Duodenal mucosa (tissue), 2 donors: Measurements from ENCODE around the gene MCM7.
A peak's percentile ranks its signal among the peaks of the same experiment; 100 is the strongest.

ENCODE experiments used
- H3K27ac ChIP-seq: one replicate; pipeline ENCODE4 v1.7.0; 2013; ENCODE audit warnings: low read depth, low read length
- H3K27me3 ChIP-seq, 2 donors: one replicate each; pipeline ENCODE4 v1.7.0; 2013; ENCODE audit warnings: low read length in 2 of 2, control low read depth in 1 of 2; ENCODE audit not compliant: insufficient read depth in 2 of 2, control insufficient read depth in 1 of 2
- H3K36me3 ChIP-seq, 2 donors: one replicate each; pipeline ENCODE4 v1.7.0; 2013; ENCODE audit warnings: low read length in 2 of 2, control low read depth in 1 of 2; ENCODE audit not compliant: insufficient read depth in 2 of 2, control insufficient read depth in 1 of 2
- H3K4me1 ChIP-seq, 2 donors: one replicate each; pipeline ENCODE4 v1.7.0; 2013; ENCODE audit warnings: low read length in 2 of 2, control low read depth in 1 of 2; ENCODE audit not compliant: insufficient read depth in 2 of 2, control insufficient read depth in 1 of 2
- H3K4me3 ChIP-seq, 2 donors: one replicate each; pipeline ENCODE4 v1.7.0; 2013; ENCODE audit warnings: low read length in 2 of 2, low read depth in 1 of 2
- H3K9ac ChIP-seq, 2 donors: one replicate each; pipeline ENCODE4 v1.7.0; 2013; ENCODE audit warnings: low read length in 2 of 2, low read depth in 1 of 2
- H3K9me3 ChIP-seq, 2 donors: one replicate each; pipeline ENCODE4 v1.7.0; 2013; ENCODE audit warnings: low read length in 2 of 2, control low read depth in 1 of 2; ENCODE audit not compliant: control insufficient read depth in 1 of 2

Gene MCM7

DNA sequence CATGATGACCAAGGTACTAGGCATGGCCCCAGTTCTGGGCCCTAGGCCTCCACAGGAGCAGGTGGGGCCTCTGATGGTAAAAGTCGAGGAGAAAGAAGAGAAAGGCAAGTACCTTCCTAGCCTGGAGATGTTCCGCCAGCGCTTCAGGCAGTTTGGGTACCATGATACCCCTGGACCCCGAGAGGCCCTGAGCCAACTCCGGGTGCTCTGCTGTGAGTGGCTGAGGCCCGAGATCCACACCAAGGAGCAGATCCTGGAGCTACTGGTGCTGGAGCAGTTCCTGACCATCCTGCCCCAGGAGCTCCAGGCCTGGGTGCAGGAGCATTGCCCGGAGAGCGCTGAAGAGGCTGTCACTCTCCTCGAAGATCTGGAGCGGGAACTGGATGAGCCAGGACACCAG, 44.2 kb downstream of the MCM7 start:
- Histone ChIP-seq H3K4me3 (no peak overlapping the region), H3K4me1 (no peaks in the 10 kb centered on the region), H3K9ac (no peak overlapping the region), H3K9me3 (no peaks in the 10 kb centered on the region), H3K36me3 (peaks cover 15 to 21% of the 10 kb centered on the region in 2 donors), H3K27ac (no peak overlapping the region), H3K27me3 (no peaks in the 10 kb centered on the region)

DNA sequence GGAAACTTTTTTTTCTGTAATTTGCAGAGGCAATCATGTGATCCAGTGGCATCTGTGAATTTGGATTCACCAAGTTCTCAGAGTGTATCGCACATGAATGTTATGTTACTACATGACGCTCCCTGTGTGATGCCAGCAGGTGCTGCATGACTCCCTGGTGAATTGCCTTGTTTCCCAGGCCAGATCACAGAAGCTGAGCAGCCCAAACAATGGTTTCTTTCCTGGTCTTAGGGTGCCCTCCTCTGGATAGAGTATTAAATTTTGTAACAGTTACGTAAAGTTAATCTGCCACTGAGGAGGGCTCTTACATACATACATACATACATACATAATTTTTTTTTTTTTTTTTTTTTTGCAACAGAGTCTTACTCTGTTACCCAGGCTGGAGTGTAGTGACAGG, 48.0 kb downstream of the MCM7 start:
- Histone ChIP-seq H3K27ac (no peak overlapping the region), H3K36me3 (peaks cover 12% of the 10 kb centered on the region in 2 donors), H3K9me3 (no peaks in the 10 kb centered on the region), H3K4me3 (no peak overlapping the region), H3K4me1 (peaks cover 7 to 14% of the 10 kb centered on the region in 2 donors), H3K9ac (no peak overlapping the region), H3K27me3 (no peaks in the 10 kb centered on the region)

DNA sequence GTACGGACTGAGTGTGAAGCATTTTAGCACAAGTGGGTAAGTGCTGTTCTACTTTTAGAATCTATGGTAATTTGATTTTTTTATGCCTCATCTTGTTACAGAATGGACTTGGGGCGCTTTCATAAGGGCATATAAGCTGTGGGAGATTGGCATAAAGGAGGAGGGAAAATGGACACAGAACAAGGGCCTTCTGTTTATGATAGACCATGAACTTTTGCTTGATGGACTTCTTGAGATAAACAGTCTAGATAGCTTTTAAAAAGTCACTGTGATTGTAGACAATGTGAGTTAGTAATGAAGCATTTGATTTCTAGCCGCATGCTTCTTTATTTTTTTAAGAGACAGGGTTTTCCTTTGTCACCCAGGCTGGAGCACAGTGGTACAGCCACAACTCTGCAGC, 49.6 kb downstream of the MCM7 start:
- peaks cover 7 to 14% of the 10 kb centered on the region in 2 donors for H3K4me1 ChIP-seq
- no peak overlapping the region for H3K27ac ChIP-seq
- H3K36me3 ChIP-seq, result no peaks in the 10 kb centered on the region
- H3K27me3 ChIP-seq, result no peaks in the 10 kb centered on the region
- H3K9ac ChIP-seq, result no peak overlapping the region
- H3K4me3 ChIP-seq, result no peak overlapping the region
- no peaks in the 10 kb centered on the region for H3K9me3 ChIP-seq

DNA sequence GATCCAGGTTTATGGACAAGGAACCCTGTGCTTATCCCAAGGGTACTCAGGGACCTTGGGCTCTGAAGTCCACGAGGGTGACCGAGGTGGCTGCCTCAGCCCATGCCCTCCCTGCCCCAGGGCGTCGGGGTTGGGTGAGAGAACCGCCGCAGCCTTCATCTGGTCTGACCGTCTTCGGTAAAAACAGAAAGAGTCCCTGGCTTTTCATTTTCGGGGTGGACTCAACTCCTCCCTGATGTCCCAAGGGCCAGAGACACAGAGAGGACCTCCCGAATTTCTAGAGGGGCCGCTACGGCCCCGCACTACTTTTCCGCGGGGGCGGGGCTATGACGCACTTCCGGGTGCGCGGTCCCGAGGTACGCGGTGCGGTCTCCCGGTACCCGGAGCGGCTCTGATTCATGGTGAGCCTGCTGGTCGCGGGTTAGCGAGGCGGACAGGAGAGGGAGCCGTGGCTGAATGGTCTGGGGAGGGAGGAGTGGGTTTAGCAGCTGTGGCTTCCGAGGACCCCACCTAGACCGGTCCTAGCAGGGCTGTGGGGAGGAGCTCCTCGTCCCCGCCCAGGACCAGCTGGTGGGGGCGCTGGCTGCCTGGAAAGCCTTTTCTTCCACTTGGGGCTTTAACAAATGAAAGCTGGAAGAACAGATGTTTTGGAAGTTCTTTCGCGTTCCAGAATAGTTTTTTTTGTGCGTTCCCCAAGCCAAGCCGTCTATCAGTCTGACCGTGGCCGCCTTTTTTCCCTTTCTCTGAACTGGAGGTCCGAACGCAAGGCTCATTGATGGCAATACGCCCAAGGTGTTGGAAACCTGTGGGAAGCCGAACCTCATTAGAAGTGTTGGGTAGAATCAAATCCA, 51.5 kb downstream of the MCM7 start, which contains the start of gene ZSCAN21:
Gene ZSCAN21, plus strand, starts transcription at position 334 of the 851 bp plus-strand sequence. CDS start 7,233 bp downstream, outside the sequence.
- H3K9ac ChIP-seq, result peak within 1 kb of the TSS; percentile 82 to 91
- H3K9me3 ChIP-seq, result no peaks in the 10 kb centered on the region
- peak within 1 kb of the TSS; percentile 85 to 90 for H3K4me3 ChIP-seq
- peaks cover 7 to 14% of the 10 kb centered on the region in 2 donors for H3K4me1 ChIP-seq
- H3K36me3 ChIP-seq, result no peaks in the 10 kb centered on the region
- H3K27ac ChIP-seq, result peak within 1 kb of the TSS; percentile 95
- no peaks in the 10 kb centered on the region for H3K27me3 ChIP-seq

DNA sequence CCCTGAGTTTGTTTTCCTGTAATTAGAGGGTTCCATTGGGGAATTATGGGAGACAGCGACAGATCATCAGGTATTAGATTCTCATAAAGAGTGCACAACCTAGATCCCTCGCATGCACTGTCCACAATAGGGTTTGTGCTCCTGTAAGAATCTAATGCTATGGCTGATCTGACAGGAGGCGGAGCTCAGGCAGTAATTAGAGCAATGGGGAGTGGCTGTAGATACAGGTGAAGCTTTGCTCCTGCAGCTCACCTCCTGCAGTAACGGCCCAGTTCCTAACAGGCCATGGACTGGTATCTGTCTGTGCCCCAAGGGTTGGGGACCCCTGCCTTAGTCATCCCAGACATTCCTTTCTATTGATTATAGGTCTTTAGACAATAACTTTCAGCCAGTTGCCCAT, 52.5 kb downstream of the MCM7 start:
- Histone ChIP-seq H3K4me1 (peaks cover 7 to 14% of the 10 kb centered on the region in 2 donors), H3K27me3 (no peaks in the 10 kb centered on the region), H3K4me3 (peak overlapping the region in 1 of 2 donors; percentile 85), H3K9me3 (no peaks in the 10 kb centered on the region), H3K36me3 (no peaks in the 10 kb centered on the region), H3K9ac (no peak overlapping the region), H3K27ac (no peak overlapping the region)

DNA sequence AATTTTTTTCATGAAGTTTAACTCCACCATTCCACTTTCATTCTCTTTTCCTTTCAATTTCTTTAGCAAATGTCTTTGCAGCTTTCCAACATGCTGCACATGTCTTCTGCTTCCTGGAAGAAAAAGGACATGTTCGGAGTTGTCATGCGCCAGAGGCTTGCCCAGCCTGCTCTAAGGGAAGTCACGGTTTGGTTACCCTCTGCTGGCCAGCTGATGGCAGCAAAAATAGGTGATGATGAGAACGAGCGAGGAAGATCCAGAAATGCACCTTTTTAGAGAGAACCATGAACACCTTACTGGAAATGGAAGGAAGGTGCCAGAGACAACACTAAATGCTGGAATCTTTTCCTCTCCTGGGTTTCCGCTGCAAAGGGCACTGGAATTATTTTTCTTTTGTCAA, 56.5 kb downstream of the MCM7 start:
- Histone ChIP-seq H3K4me1 (peaks cover 6 to 7% of the 10 kb centered on the region in 2 donors), H3K4me3 (peak overlapping the region in 1 of 2 donors; percentile 11), H3K9me3 (no peaks in the 10 kb centered on the region), H3K27ac (no peak overlapping the region), H3K36me3 (no peaks in the 10 kb centered on the region), H3K9ac (no peak overlapping the region), H3K27me3 (no peaks in the 10 kb centered on the region)
